HAP-1 (cell line): ENCODE data around the gene PIGV.
"Not testable (repeated sequence)": the region's sequence is repeated elsewhere in the genome, so short reads cannot be mapped to it uniquely, and the experiment has no call there.

Experiments used
- DNase-seq, 2 experiments: peaks; one replicate each; pipeline ENCODE4 v3.0.0-alpha.2; 2016 to 2020; ENCODE audit warnings: low spot score in 2 of 2
- H3K27me3 ChIP-seq: fragments of 250-450 bp; sonication (Bioruptor Pico); 2 replicates; pipeline ENCODE4 v1.5.1; 2020; ENCODE audit warnings: low read depth, mild to moderate bottlenecking, moderate library complexity
- H3K36me3 ChIP-seq: fragments of 250-450 bp; sonication (Bioruptor Pico); replicated peaks from 2 replicates; pipeline ENCODE4 v1.5.1; 2020; ENCODE audit warnings: mild to moderate bottlenecking
- H3K4me1 ChIP-seq: fragments of 250-450 bp; sonication (Bioruptor Pico); 2 replicates; pipeline ENCODE4 v1.5.1; 2020; ENCODE audit warnings: mild to moderate bottlenecking
- H3K4me3 ChIP-seq: fragments of 250-450 bp; sonication (Bioruptor Pico); 2 replicates; pipeline ENCODE4 v1.5.1; 2020; ENCODE audit warnings: mild to moderate bottlenecking, moderate library complexity
- H3K9me3 ChIP-seq: fragments of 250-450 bp; sonication (Bioruptor Pico); 2 replicates; pipeline ENCODE4 v1.5.1; 2020; ENCODE audit warnings: mild to moderate bottlenecking, moderate library complexity
- in situ Hi-C: fragments of 300-500 bp; cut with MboI; formaldehyde crosslinking; loops from 3 replicates; pipeline ENCODE4 v1.14.3; 2020; ENCODE audit warnings: low sequenced_read_pairs, inconsistent platforms, mixed read lengths

Gene PIGV

DNA sequence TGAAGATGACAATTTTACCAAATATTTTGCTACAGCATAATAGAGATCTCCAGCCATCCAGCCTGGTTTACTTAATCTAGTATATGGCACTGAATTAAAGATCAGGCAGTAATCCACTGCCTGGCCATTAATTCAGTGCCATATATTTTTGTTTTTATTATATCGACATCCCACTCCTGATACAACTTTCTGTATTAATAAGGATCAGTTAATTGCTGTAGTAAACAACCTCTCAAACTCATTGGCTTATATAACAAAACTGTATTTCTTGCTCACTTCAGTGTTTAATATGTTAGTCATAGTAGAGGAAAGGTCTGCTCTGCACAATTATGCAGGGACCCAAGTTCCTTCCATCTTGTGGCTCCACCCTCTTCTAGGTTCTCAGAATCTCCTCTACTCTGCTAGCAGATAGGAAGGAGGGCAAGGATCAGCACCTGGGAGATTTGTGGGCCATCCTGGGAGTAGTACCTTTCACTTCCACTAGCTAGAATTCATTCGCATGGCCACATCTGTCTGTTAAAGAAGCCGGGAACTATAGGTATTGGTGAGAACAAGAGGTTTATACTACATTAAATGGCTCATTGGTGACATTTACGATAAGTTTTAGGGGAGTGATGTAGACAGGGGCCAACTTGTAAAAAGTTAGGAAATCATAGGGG, 35.1 kb downstream of the PIGV start:
- Histone ChIP-seq H3K4me1 (peaks cover 5% of the 10 kb centered on the region), H3K27me3 (no peaks in the 10 kb centered on the region), H3K4me3 (no peak overlapping the region), H3K9me3 (no peaks in the 10 kb centered on the region), H3K36me3 (no peaks in the 10 kb centered on the region)
- DNase-seq, result no peak
- in situ Hi-C loops, result no loop called here

DNA sequence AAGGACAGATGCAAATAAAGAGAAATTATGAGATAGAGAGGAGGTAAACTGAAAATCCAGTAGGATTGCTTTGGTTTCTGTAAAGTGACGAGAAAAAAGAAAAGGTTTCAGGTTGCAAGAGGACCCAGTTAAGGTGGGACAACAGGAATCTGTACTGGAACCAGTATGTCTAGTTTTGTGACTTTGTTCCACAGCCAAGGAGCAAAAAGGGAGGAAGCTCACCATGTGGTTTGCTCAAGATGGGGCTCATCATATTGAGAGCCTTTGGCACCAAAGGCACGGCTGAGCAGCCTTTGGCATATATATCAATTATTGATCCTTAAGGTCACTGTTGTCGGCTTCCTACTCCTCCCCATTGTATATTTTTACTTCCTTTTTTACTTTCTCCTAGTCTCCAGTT, 37.0 kb downstream of the PIGV start:
- no peak for DNase-seq
- H3K4me3 ChIP-seq, result no peak overlapping the region
- no peaks in the 10 kb centered on the region for H3K27me3 ChIP-seq
- H3K36me3 ChIP-seq, result peaks cover 6% of the 10 kb centered on the region
- in situ Hi-C loops, result no loop called here
- H3K9me3 ChIP-seq, result no peaks in the 10 kb centered on the region
- peaks cover 5% of the 10 kb centered on the region for H3K4me1 ChIP-seq

DNA sequence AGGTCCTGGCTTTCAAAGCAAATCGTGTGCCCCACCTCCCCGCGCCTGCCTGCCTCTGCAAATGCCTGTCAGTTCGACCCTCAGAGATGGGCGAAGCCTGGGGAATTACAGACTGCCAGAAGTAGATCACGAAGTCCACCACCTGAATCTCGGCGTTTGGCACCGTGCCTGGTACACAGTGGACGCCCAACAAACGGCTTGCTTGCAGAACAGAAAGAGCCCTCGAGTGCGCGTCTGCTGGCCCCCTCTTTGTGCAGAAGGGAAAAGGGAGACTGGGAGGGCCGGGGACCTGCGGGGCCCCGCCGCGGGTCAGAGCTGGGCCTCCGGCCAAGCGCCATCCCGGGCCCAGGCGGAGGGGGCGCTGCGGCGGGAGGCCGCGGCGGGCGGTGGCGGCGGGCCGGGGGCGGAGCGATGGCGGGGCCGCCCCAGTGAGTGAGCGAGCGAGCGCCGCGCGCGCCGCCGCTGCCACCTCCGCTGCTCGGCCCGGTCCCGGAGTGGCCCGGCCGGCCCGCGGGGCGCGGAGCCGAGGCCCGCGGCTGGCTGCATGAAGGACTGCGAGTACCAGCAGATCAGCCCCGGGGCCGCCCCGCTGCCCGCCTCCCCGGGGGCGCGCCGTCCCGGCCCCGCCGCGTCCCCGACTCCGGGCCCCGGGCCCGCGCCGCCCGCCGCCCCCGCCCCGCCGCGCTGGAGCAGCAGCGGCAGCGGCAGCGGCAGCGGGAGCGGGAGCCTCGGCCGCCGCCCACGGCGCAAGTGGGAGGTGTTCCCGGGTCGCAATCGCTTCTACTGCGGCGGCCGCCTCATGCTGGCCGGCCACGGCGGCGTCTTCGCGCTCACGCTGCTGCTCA, 38.7 kb downstream of the PIGV start, which contains the start of gene ZDHHC18:
Gene ZDHHC18, plus strand, starts transcription at position 428 of the 845 bp plus-strand sequence. Its CDS starts 117 bp downstream, at position 545.
- peak; percentile 45 to 77 for DNase-seq

DNA sequence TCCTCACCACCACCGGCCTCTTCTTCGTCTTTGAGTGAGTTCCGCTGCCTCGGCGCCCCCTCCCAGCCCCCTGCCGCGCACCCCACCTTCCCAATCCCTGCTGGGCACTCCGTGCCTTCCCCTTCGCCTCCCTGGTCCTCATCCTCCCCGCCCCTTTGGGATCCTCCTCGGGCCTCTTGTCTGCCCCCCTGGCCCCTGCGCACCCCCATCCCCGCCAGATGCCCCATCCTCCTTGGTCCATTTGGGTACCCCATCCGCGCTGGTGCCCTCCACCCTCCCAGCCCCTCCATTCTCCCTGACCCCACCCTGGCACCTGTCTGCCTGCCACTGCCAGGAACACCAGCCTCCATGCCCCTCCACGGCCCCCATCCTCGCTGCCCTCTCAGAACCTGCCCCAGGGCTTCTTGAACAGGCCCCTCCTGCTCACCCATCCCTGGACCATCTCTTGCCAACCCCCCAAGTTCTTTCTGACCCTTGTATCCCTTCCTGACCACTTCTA, 39.4 kb downstream of the PIGV start:
- Histone ChIP-seq H3K9me3 (no peaks in the 10 kb centered on the region), H3K36me3 (peaks cover 14% of the 10 kb centered on the region), H3K4me1 (peaks cover 5% of the 10 kb centered on the region), H3K4me3 (peak overlapping the region; percentile 58), H3K27me3 (no peaks in the 10 kb centered on the region)
- no peak for DNase-seq
- in situ Hi-C loops, result no loop called here

More for the DNA sequence above, 38.7 kb downstream of the PIGV start, which contains the start of gene ZDHHC18:
- Histone ChIP-seq H3K36me3 (peaks cover 7% of the 10 kb centered on the region), H3K9me3 (no peaks in the 10 kb centered on the region), H3K4me1 (peaks cover 5% of the 10 kb centered on the region), H3K27me3 (no peaks in the 10 kb centered on the region), H3K4me3 (peak within 1 kb of the TSS; percentile 58)
- in situ Hi-C loops, result no loop called here

DNA sequence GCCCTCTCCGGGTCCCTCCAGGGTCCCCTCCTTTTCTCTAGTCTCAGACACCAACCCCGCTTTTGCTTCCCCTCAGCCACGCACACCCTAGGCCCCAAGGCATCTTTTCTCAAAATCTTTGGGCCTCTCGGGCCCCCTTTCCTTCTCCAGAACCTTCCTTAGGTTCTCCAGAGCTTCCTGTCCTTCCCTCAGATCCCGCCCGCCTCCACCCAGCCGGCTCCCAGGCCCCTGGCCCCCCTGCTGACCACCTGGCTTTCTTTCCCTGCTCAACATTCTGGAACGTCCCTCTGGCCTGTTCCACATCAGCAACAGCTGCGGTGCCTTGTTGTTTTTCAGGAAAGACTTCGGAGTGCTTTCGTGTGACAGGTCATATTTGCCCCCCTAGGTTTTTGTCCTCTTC, 39.9 kb downstream of the PIGV start:
- Histone ChIP-seq H3K4me3 (peak overlapping the region; percentile 58), H3K9me3 (no peaks in the 10 kb centered on the region), H3K4me1 (peaks cover 5% of the 10 kb centered on the region), H3K27me3 (no peaks in the 10 kb centered on the region), H3K36me3 (peaks cover 19% of the 10 kb centered on the region)
- in situ Hi-C loops, result no loop called here
- peak in 1 of 2 experiments; percentile 28 for DNase-seq

DNA sequence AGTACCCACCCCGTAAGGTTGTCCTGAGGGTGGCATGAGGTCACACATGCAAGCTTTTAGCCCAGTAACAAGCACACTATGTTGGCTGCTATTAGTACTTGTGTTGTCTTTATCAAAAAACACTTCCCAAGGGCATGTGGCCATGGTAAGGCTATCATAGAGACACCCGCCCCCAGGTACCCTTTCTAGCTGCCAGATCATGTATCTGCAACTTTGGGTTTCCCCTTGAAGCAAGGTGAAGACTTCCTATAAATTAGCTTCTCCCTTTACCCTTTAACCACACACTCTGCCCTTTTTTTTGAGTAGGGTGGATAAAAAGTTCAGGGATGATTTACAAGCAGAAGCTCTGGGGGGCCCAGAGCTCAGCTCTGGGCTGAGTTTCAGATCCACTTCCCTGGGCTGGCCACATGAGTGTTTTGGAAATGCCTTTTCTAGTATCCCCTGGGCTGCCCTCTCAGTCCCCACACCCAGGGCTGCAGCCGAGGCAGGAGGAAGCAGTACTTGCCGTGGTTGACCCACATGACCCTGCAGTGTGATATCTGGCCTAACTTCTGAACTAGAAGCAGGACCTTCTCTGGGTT, 40.8 kb downstream of the PIGV start:
- H3K4me1 ChIP-seq, result peaks cover 5% of the 10 kb centered on the region
- no peak overlapping the region for H3K4me3 ChIP-seq
- DNase-seq, result no peak
- in situ Hi-C loops, result no loop called here
- no peaks in the 10 kb centered on the region for H3K27me3 ChIP-seq
- peaks cover 28% of the 10 kb centered on the region for H3K36me3 ChIP-seq
- no peaks in the 10 kb centered on the region for H3K9me3 ChIP-seq

DNA sequence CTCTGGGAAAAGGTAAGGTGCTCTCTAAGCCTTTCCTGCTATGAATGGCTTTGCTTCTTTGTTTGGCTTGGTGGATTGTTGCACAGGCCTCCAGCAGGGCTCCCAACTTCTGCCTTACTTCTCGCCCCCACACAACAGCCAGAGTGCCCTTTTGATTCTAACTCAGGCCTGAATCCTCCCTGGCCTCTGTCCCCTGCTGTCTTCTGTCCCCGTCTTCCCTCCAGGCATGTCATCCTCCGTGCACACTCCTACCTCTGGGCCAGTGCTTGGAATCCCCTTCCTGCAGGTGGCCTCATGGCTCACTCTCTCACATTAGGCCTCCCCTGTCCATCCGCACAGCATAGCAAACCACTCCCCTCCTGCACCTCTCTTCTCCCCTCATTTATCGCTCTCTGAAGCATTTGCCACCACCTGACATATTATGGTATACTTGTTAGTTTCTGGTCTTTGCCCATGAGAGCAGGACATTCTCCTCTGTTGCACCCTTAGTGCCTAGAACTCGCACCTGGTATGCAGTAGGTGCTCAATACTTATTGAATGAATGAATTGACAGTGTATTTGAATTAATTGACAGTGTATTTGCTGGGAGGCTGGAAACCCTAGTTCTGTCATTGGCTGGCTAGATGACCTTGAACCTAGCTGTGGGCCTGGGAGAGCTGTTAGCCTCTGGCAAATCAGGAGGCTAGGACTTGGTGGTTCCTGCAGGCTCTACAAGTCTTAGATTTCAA, 41.6 kb downstream of the PIGV start:
- Histone ChIP-seq H3K4me3 (no peak overlapping the region), H3K9me3 (no peaks in the 10 kb centered on the region), H3K27me3 (no peaks in the 10 kb centered on the region), H3K4me1 (peaks cover 5% of the 10 kb centered on the region), H3K36me3 (peaks cover 36% of the 10 kb centered on the region)
- DNase-seq, result no peak
- in situ Hi-C loops, result no loop called here

DNA sequence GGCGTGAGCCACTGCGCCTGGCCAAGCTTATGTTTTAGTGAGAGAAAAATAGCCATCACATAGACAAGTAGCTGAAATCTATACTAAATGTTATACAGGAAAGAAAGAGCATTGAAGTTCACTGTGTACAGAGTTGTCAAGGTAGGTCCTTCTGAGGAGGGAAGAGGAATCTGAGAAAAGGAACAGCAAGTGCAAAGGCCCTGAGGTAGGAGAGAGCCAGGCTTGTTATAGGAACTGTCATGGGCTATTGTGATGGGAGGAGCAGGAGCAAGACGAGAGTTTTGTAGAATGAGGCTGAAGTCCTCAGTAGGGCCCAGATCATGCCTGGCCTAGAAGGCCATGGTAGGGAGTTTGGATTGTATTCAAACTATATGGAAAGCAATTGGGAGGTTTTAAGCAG, 43.3 kb downstream of the PIGV start:
- peaks cover 3% of the 10 kb centered on the region for H3K4me1 ChIP-seq
- in situ Hi-C loops, result no loop called here
- H3K27me3 ChIP-seq, result no peaks in the 10 kb centered on the region
- no peaks in the 10 kb centered on the region for H3K9me3 ChIP-seq
- peaks cover 45% of the 10 kb centered on the region for H3K36me3 ChIP-seq
- no peak for DNase-seq
- H3K4me3 ChIP-seq, result no peak overlapping the region

DNA sequence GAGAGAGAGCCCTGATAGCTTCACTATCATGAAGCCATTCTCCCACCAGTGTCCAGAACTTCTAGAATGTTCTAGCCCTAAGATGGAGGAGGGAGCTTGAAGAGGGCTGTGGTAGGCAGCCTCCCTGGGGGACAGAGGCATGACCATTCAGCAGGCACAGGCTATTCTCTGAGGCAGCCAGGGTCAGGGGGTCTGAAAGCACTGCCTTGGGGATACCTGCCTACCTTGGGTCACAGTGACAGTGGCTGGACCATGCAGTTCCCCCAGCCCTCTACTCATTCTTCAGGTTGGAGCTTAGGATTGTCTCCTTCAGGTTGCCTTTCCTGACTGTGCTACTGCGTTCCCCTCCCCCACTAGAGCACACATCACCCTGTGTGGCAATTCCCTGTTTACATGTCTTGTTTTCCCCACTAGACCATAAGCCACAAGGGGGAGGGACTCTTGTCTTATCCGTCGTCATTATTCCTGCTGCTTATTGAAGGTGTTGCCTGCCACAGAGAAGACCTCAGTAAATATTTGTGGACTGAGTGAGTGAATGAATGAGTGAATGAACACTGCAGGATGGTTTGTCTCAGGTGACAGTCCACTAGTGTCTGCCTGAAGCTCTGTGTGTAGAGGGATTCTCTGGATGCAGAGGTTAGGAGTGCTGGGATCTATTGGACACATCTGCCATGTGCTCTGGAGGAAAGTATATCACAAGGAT, 43.9 kb downstream of the PIGV start:
- in situ Hi-C loops, result no loop called here
- H3K27me3 ChIP-seq, result no peaks in the 10 kb centered on the region
- peaks cover 45% of the 10 kb centered on the region for H3K36me3 ChIP-seq
- no peak for DNase-seq
- H3K4me3 ChIP-seq, result no peak overlapping the region
- H3K9me3 ChIP-seq, result no peaks in the 10 kb centered on the region
- no peaks in the 10 kb centered on the region for H3K4me1 ChIP-seq

DNA sequence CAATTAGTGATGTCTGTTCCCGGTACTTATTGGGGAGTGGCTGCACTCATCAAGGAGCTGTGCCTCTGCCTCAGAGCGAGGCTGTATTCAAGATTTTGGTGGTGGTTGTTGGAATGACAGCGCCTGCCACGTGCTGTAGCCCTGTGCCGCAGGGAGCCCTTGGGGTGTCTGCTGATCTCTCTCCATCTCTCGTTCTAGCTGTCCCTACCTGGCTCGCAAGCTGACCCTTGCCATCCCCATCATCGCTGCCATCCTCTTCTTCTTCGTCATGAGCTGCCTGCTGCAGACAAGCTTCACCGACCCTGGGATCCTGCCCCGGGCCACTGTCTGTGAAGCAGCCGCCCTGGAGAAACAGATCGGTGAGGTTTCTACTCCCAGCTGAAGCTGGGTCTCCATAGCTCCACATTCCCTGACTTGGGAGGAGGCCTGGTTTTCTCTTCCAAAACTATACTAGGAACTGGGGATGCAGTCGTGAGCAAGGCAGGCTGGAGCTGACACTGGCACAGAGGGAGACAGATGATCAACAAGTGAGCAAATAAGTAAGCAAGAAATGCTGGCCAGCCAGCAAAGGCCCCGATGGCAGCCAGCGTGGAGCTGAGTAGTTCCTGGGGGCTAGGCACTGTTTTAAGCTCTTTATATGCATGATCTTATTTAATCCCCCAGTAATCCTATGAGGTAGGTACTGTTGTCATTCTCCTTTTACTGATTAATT, 44.7 kb downstream of the PIGV start:
- in situ Hi-C loops, result no loop called here
- Histone ChIP-seq H3K36me3 (peaks cover 45% of the 10 kb centered on the region), H3K27me3 (no peaks in the 10 kb centered on the region), H3K9me3 (no peaks in the 10 kb centered on the region), H3K4me1 (no peaks in the 10 kb centered on the region), H3K4me3 (no peak overlapping the region)
- no peak for DNase-seq

DNA sequence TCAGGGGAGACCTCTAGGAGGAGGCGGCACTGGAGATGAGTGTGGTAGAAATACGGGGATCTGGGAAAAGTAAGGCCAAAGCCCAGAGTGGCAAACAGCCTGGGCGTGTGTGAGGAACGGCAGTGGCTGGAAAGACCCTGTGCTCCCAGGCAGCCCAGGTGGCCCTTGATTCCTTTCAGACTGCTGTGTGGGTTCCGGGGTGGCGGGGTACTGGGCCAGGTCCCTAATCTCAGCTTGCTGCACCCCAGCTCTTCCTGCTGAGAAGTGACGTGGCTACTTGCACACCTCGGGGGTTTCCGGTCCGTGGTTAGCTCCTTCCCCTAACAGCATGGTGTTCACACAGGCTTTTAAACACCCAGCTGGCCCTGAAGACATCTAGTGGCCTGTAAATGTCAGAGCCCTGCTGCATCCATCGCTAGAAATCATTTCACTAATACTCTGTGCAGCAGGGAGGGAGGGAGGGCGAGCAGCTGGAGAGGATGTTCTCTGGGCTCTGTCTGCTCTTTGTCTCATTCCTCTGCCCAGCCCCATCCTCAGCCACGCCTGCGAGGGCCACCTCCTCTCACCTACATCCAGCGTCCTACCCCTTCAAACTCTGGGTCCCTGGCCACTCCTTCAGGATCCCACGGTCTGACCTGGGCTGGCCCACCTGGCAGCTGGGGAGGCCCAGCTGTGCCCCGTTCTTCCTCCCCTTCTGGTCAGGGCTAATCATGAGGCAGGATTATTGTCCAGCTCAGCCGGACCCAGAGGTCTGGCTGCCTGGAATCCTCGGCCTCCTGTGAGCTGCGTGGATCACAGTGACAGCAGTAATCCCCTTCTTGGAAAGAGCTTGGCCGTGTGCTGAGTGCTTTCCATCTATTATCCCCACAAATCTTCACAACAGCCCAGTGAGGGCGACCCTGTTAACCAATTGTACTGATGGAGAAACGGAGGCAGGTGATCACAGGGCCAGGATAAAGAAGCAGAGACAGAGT, 46.0 kb downstream of the PIGV start:
- Histone ChIP-seq H3K36me3 (peaks cover 51% of the 10 kb centered on the region), H3K4me3 (no peak overlapping the region), H3K4me1 (no peaks in the 10 kb centered on the region), H3K9me3 (no peaks in the 10 kb centered on the region), H3K27me3 (no peaks in the 10 kb centered on the region)
- in situ Hi-C loops, result no loop called here
- no peak for DNase-seq

DNA sequence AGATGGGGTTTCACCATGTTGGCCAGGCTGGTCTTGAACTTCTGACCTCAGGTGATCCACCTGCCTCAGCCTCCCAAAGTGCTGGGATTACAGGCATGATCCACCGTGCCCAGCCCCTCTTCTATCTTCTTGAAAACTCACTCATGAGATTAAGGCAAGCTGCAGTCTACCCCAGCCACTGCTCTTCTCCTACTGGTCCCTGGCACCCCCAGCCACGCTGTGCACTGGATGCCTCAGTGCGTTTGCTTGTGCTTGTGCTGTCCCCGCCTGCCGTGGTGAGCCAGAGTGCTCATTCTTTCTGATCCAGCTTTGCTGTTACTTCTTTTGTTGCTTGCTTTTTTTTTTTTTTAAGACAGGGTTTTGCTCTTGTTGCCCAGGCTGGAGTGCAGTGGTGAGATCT, 49.9 kb downstream of the PIGV start:
- in situ Hi-C loops, H3K4me3 ChIP-seq, H3K4me1 ChIP-seq, H3K9me3 ChIP-seq, H3K27me3 ChIP-seq, DNase-seq: not testable (repeated sequence)
- H3K36me3 ChIP-seq, result peaks cover 49% of the 10 kb centered on the region
